SK-N-SH (cell line): ENCODE measurements around the gene GCNT2. TPM values are rescaled to one million over a fixed set of nuclear protein-coding genes. Genes with fewer than 3 reads are reported as not detected.
"Not testable (repeated sequence)": the region's sequence is repeated elsewhere in the genome, so short reads cannot be mapped to it uniquely, and the experiment has no call there.

Source experiments
- CTCF ChIA-PET: fragments of 300-600, 350-600 bp; formaldehyde crosslinking; extraction: SDS; loops from one replicate; lab custom pipeline; 2021; lab: Yijun Ruan, JAX
- POLR2A ChIA-PET: fragments of 350-600 bp; sonication (Branson Sonifier 250); formaldehyde crosslinking; extraction: SDS; loops from one replicate; lab custom pipeline; 2020; ENCODE audit warnings: antibody characterized with exemption, inconsistent platforms; lab: Yijun Ruan, JAX
- DNase-seq: peaks from one replicate; pipeline ENCODE4 v3.0.0; 2012
- H2AFZ ChIP-seq: fragments of 200-600 bp; sonication (generic); 2 replicates; pipeline ENCODE4 v1.8.1; 2016; ENCODE audit warnings: antibody characterized with exemption, mild to moderate bottlenecking, low read depth
- H3F3A ChIP-seq: fragments of 200-600 bp; sonication (generic); replicated peaks from 2 replicates; pipeline ENCODE3; 2016; ENCODE audit warnings: antibody characterized with exemption, mild to moderate bottlenecking; ENCODE audit not compliant: insufficient read depth
- H3K27ac ChIP-seq, 2 experiments: fragments of 200-500 bp in 1 of 2; fragments of 200-600 bp in 1 of 2; sonication (Bioruptor generic) in 1 of 2; sonication (generic), shearing (Covaris generic) in 1 of 2; 2 replicates each; pipeline versions ENCODE4 v1.5.1 to v1.6.1; 2014 to 2016; ENCODE audit warnings: low read depth in 2 of 2, inconsistent platforms in 1 of 2, low read length in 1 of 2, mild to moderate bottlenecking in 1 of 2, mixed read lengths in 1 of 2
- H3K27me3 ChIP-seq: fragments of 200-600 bp; sonication (generic), shearing (Covaris generic); 2 replicates; pipeline ENCODE4 v1.6.1; 2016; ENCODE audit warnings: mixed run types; ENCODE audit not compliant: insufficient read depth
- H3K36me3 ChIP-seq, 2 experiments: fragments of 200-500 bp in 1 of 2; fragments of 200-600 bp in 1 of 2; sonication (Bioruptor generic) in 1 of 2; sonication (generic) in 1 of 2; replicated peaks in 1 of 2; 2 replicates each; pipeline versions ENCODE3 to v1.5.1; 2014 to 2016; ENCODE audit warnings: low read length in 1 of 2, mild to moderate bottlenecking in 1 of 2; ENCODE audit not compliant: insufficient read depth in 2 of 2, control insufficient read depth in 1 of 2
- H3K4me1 ChIP-seq, 2 experiments: fragments of 200-500 bp in 1 of 2; fragments of 200-600 bp in 1 of 2; sonication (Bioruptor generic) in 1 of 2; sonication (generic), shearing (Covaris generic) in 1 of 2; 2 replicates each; pipeline versions ENCODE4 v1.5.1 to v1.6.1; 2014 to 2016; ENCODE audit warnings: low read depth in 1 of 2, low read length in 1 of 2, mixed run types in 1 of 2; ENCODE audit not compliant: insufficient read depth in 2 of 2, control insufficient read depth in 1 of 2
- H3K4me2 ChIP-seq: fragments of 200-600 bp; sonication (generic), shearing (Covaris generic); 2 replicates; pipeline ENCODE4 v1.6.1; 2017; ENCODE audit warnings: mixed run types
- H3K4me3 ChIP-seq, 2 experiments: fragments of 200-500 bp in 1 of 2; fragments of 200-600 bp in 1 of 2; sonication (Bioruptor generic) in 1 of 2; sonication (generic), shearing (Covaris generic) in 1 of 2; 2 replicates each; pipeline versions ENCODE4 v1.5.1 to v1.8.1; 2014 to 2016; ENCODE audit warnings: low read depth in 2 of 2, inconsistent platforms in 1 of 2, low read length in 1 of 2, mild to moderate bottlenecking in 1 of 2, mixed read lengths in 1 of 2, moderate library complexity in 1 of 2
- H3K79me2 ChIP-seq: fragments of 200-600 bp; sonication (generic); 2 replicates; pipeline ENCODE4 v1.8.1; 2017; ENCODE audit warnings: mild to moderate bottlenecking; ENCODE audit not compliant: insufficient read depth
- H3K9ac ChIP-seq: fragments of 200-600 bp; sonication (generic); 2 replicates; pipeline ENCODE4 v1.6.1; 2017; ENCODE audit warnings: mixed run types
- H3K9me2 ChIP-seq: fragments of 200-600 bp; sonication (generic); 2 replicates; pipeline ENCODE4 v1.6.1; 2017; ENCODE audit warnings: mixed run types
- H3K9me3 ChIP-seq: fragments of 200-600 bp; sonication (generic); 2 replicates; pipeline ENCODE4 v1.6.1; 2017; ENCODE audit warnings: mixed run types, mild to moderate bottlenecking, moderate library complexity
- H4K20me1 ChIP-seq: fragments of 200-600 bp; sonication (generic); 2 replicates; pipeline ENCODE4 v1.6.1; 2017; ENCODE audit warnings: mild to moderate bottlenecking, mixed run types; ENCODE audit not compliant: insufficient read depth
- CTCF ChIP-seq: fragments of 200-600 bp; sonication (generic); IDR thresholded peaks from 2 replicates; pipeline ENCODE4 v1.6.1; 2017; ENCODE audit warnings: antibody characterized with exemption, mild to moderate bottlenecking, moderate library complexity
- ELF1 ChIP-seq: IDR thresholded peaks from 2 replicates; pipeline ENCODE4 v1.4.0; 2012
- EZH2phosphoT487 ChIP-seq: fragments of 200-600 bp; sonication (generic); IDR thresholded peaks from 2 replicates; pipeline ENCODE4 v1.6.1; 2017; ENCODE audit warnings: low read depth, mixed run types, mild to moderate bottlenecking, antibody characterized with exemption, moderate library complexity, borderline replicate concordance
- FOXJ3 ChIP-seq: sonication (generic); formaldehyde crosslinking; IDR thresholded peaks from 2 replicates; pipeline ENCODE4 v1.5.1; 2020; ENCODE audit warnings: mild to moderate bottlenecking, missing genetic modification reagents
- MXI1 ChIP-seq: IDR thresholded peaks from 2 replicates; pipeline ENCODE4 v1.6.1; 2012; ENCODE audit warnings: mild to moderate bottlenecking, low read depth, low read length, improper control_type of control experiment
- NRF1 ChIP-seq: IDR thresholded peaks from 2 replicates; pipeline ENCODE4 v1.6.1; 2012; ENCODE audit warnings: low read depth, mild to moderate bottlenecking, low read length
- POLR2AphosphoS5 ChIP-seq: IDR thresholded peaks from 2 replicates; pipeline ENCODE4 v1.6.1; 2012; ENCODE audit warnings: low read depth, low read length
- RAD21 ChIP-seq: IDR thresholded peaks from 2 replicates; pipeline ENCODE4 v1.6.1; 2012; ENCODE audit warnings: mild to moderate bottlenecking, low read length
- RCOR1 ChIP-seq: fragments of 150-350 bp; IDR thresholded peaks from 2 replicates; pipeline ENCODE4 v1.6.1; 2017; ENCODE audit warnings: antibody characterized with exemption, low read length
- SIN3A ChIP-seq: IDR thresholded peaks from 2 replicates; pipeline ENCODE4 v1.6.1; 2012; ENCODE audit warnings: low read depth, mild to moderate bottlenecking, low read length, moderate library complexity, borderline replicate concordance
- SMC3 ChIP-seq: IDR thresholded peaks from 2 replicates; pipeline ENCODE4 v1.6.1; 2012; ENCODE audit warnings: low read depth, low read length, improper control_type of control experiment
- WGBS: methylation state at CpG from one replicate; pipeline ENCODE4 v1.1.6; 2017; ENCODE audit warnings: low lambda C conversion rate; 5-methylcytosine and 5-hydroxymethylcytosine counted together
- polyA plus RNA-seq, 3 experiments: library from polyadenylated mRNA; depleted of rRNA; stranded (reverse); fragments of >200 nt; gene quantifications; 2 replicates each; pipeline ENCODE4 v1.2.3, GENCODE V29; 2012

Gene GCNT2
- polyA plus RNA-seq, 1 of the 3 experiments (the other 2 are of a cell fraction), result 0.13 TPM

DNA sequence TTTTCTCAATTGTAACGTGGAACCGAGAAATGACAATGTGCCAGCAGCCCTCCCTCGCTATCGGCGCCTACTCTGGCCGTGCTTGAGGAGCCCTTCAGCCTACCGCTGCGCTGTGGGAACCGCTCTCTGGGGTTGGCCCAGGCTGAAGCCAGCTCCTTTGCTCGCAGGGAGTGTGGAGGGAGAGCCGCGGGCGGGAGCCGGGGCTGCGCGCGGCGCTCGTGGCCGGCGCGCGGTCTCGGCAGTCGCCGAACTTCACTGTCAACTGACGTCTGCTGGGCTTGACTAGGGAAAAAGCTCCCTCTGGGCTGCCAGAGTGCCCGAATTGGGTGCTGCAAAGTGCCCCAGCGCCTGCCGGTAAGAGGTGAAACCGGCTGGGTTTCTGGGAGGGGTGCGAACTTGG, 29.7 kb upstream of the GCNT2 start:
- no peaks in the 10 kb centered on the region for H3K36me3 ChIP-seq
- 76% methylated on average over 13 of the region's 32 CpGs for WGBS
- TF ChIP-seq MXI1 (no peak), EZH2phosphoT487 (no peak), RCOR1 (no peak), NRF1 (no peak)
- H3F3A ChIP-seq, result no peaks in the 10 kb centered on the region
- H4K20me1 ChIP-seq, result no peaks in the 10 kb centered on the region
- ChIA-PET CTCF (interaction anchor here (0.7 to 2.2 kb wide), 2 partner anchors 19 to 184 kb away, joined by 3 to 7 read pairs; no protein-coding TSS in a partner anchor), POLR2A (interaction anchor here (0.6 kb wide), 1 partner anchor 405 kb away, joined by 3 read pairs; no protein-coding TSS in a partner anchor)
- no peaks in the 10 kb centered on the region for H3K9me3 ChIP-seq
- H2AFZ ChIP-seq, result no peak overlapping the region
- H3K9me2 ChIP-seq, result no peaks in the 10 kb centered on the region
- DNase-seq, result no peak
- H3K4me1 ChIP-seq, result no peaks in the 10 kb centered on the region; a peak in 1 of 4 replicates
- no peak overlapping the region for H3K9ac ChIP-seq
- no peak overlapping the region for H3K27ac ChIP-seq
- no peak overlapping the region for H3K4me3 ChIP-seq
- no peaks in the 10 kb centered on the region for H3K79me2 ChIP-seq
- no peak overlapping the region for H3K4me2 ChIP-seq
- peaks cover 3% of the 10 kb centered on the region; the same call in 1 of the 2 replicates for H3K27me3 ChIP-seq

GRCh38 chr6:10491905-10492304, 29.2 kb upstream of the GCNT2 start:
- H3K79me2 ChIP-seq, H3K9me3 ChIP-seq, H2AFZ ChIP-seq, H3K4me1 ChIP-seq, H3K27ac ChIP-seq, DNase-seq, H3K27me3 ChIP-seq, H4K20me1 ChIP-seq, H3K36me3 ChIP-seq, H3K9me2 ChIP-seq, H3K9ac ChIP-seq, H3F3A ChIP-seq, H3K4me2 ChIP-seq, H3K4me3 ChIP-seq: not testable (repeated sequence)
- WGBS, result 61% methylated on average over 3 of the region's 3 CpGs
- POLR2A ChIA-PET, result interaction anchor here (0.6 to 0.7 kb wide), 2 partner anchors 10 to 405 kb away, joined by 3 read pairs; no protein-coding TSS in a partner anchor
- CTCF ChIA-PET, result interaction anchor here (0.7 to 2.2 kb wide), 3 partner anchors 13 to 183 kb away, joined by 3 to 7 read pairs (median 5); no protein-coding TSS in a partner anchor

DNA sequence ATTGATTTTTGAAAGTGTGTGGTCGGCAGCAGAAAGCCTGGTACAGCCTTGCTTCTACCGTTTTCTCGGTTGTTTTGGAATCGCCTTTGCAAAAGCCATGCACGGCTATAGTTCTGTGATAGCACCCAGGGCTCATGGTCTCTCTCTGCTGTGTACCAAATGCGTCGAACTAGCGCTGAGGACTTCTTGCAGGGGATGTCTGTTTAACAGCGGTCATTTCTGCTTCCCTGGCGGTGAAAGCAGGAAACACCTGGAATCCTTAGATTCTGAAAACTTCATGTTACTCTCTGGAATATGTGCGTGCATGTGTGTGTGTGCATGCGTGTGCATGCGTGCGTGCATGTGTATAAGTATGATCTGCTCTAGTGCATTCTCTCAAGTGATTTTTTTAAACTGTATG, 26.1 kb upstream of the GCNT2 start:
- ChIA-PET POLR2A (no interaction called here), CTCF (interaction anchor here (2.1 kb wide), 1 partner anchor 16 kb away, joined by 5 read pairs; no protein-coding TSS in a partner anchor)
- no peak overlapping the region for H3K4me2 ChIP-seq
- H4K20me1 ChIP-seq, result no peaks in the 10 kb centered on the region
- no peaks in the 10 kb centered on the region for H3K9me3 ChIP-seq
- H3K9me2 ChIP-seq, result no peaks in the 10 kb centered on the region
- H3K36me3 ChIP-seq, result no peaks in the 10 kb centered on the region
- DNase-seq, result no peak
- TF ChIP-seq POLR2AphosphoS5, result no peak
- TF ChIP-seq ELF1, result no peak
- TF ChIP-seq FOXJ3 (CRISPR knock-in tag), result no peak
- TF ChIP-seq RAD21, result no peak
- TF ChIP-seq SIN3A, result no peak
- TF ChIP-seq SMC3, result no peak
- no peak for TF ChIP-seq CTCF
- TF ChIP-seq EZH2phosphoT487, result no peak
- TF ChIP-seq NRF1, result no peak
- H3K4me3 ChIP-seq, result no peak overlapping the region
- H3K27me3 ChIP-seq, result peaks cover 22% of the 10 kb centered on the region; the same call in 1 of the 2 replicates
- 55% methylated on average over 14 of the region's 14 CpGs for WGBS
- H3K4me1 ChIP-seq, result no peaks in the 10 kb centered on the region
- H3K79me2 ChIP-seq, result no peaks in the 10 kb centered on the region
- no peak overlapping the region for H3K9ac ChIP-seq
- no peak overlapping the region for H3K27ac ChIP-seq
- no peaks in the 10 kb centered on the region for H3F3A ChIP-seq
- no peak overlapping the region for H2AFZ ChIP-seq
